Psoas muscle (tissue), 8 donors: ENCODE results near the gene TSPAN14. TPM values are rescaled to one million over a fixed set of nuclear protein-coding genes. Genes with fewer than 3 reads are reported as not detected.

Source experiments
- ATAC-seq, 4 donors: fragments of 200-7000 bp; cut with Tn5 transposase; one replicate each; pipeline ENCODE4 v1.9.1; 2020; ENCODE audit warnings: moderate library complexity in 3 of 4, mild to moderate bottlenecking in 2 of 4
- DNase-seq, 2 donors: peaks; one replicate each; pipeline ENCODE4 v3.0.0-alpha.2; 2020
- H3K27ac ChIP-seq: fragments of 200-600 bp; one replicate; pipeline ENCODE4 v1.8.0; 2022
- H3K27me3 ChIP-seq, 3 donors: fragments of 200-600 bp in 1 of 3; one replicate each; pipeline versions ENCODE4 v1.6.1 to v1.8.0; 2013 to 2022; ENCODE audit warnings: low read length in 2 of 3, mild to moderate bottlenecking in 2 of 3, moderate library complexity in 1 of 3; ENCODE audit not compliant: insufficient read depth in 3 of 3
- H3K36me3 ChIP-seq, 2 donors: fragments of 200-600 bp in 1 of 2; one replicate each; pipeline versions ENCODE4 v1.6.1 to v1.8.0; 2013 to 2022; ENCODE audit warnings: low read depth in 1 of 2, mild to moderate bottlenecking in 1 of 2, moderate library complexity in 1 of 2; ENCODE audit not compliant: insufficient read depth in 1 of 2
- H3K4me1 ChIP-seq: fragments of 200-600 bp; one replicate; pipeline ENCODE4 v1.8.0; 2022
- H3K4me3 ChIP-seq: fragments of 200-600 bp; one replicate; pipeline ENCODE4 v1.8.0; 2022; ENCODE audit warnings: mild to moderate bottlenecking
- H3K9me3 ChIP-seq: fragments of 200-600 bp; one replicate; pipeline ENCODE4 v1.8.0; 2022
- WGBS, 3 donors: extraction: QIAGEN DNeasy Blood & Tissue Kit; methylation state at CpG; one replicate each; pipeline versions ENCODE4 v1.1.6 to v1.1.7; 2013; 5-methylcytosine and 5-hydroxymethylcytosine counted together
- intact Hi-C, 2 donors: fragments of 100-400 bp; cut with DNase I; formaldehyde crosslinking; loops; one replicate each; pipeline versions ENCODE4 v1.11.0 to v1.14.2; 2022
- polyA plus RNA-seq, 3 donors: library from polyadenylated mRNA; stranded (reverse); fragments of 200-250 nt; gene quantifications; one replicate each; pipeline ENCODE4 v1.2.3, GENCODE V29; 2013
- total RNA-seq, 4 donors: library from RNA; stranded (reverse); fragmentation: NEBNext Ultra II Directional in 2 of 4; extraction: Animal tissue kit (Norgen Biotek cat#: 25700) in 2 of 4; gene quantifications; one replicate each; pipeline versions ENCODE4 v1.2.1 to v1.2.4, GENCODE V29; 2021 to 2023
- TF ChIP-seq, protein P1 (sequence below): fragments of 200-600 bp; IDR thresholded peaks from one replicate; pipeline ENCODE4 v1.8.0; 2022; ENCODE audit warnings: antibody characterized with exemption
- donor health status: healthy with polysubstance abuse.
- donor health status: DM: no; HTN: no; CAD: no; lungs with moderate emphysema.
- donor health status: Bipolar disorder and iron deficiency.
- donor health status: healthy.
- donor health status: DM: yes; HTN: yes; CAD: no.
- donor health status: DM: no; HTN: no; CAD: no.
- donor health status: DM: no; HTN: no; CAD: no.
- donor health status: DM: yes; HTN: yes; CAD: no.

The TSPAN14 gene
- total and polyA plus RNA-seq, 7 donors: 19.4 to 33.3 (median 23.9) TPM

DNA sequence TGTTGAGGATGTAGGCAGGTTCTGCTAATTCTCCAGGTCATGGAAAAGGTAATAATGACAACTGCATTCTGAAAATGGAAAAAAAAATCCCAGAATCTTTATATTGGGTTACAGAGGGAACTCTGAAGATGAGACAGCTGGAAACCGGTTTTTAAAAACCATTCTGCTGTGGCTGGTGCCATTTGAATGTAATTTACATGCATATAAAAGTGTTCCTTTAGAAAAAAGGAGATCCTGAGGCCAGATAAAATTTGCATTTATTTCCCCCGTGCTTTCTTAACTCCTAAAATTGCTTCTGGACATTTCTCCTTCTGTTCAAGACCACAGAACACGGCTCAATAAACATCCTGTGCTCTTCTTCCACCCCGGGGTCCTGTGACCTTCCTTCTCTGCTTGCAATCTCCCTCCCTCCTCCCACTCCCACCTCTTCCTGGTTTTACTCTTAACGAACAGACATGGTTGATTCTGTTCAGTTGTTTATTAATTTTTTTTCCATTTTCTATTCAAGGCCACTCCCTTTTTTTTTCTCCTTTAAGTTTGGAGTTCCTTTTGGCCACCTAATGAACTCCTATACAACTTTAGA, 125.2 kb downstream of the TSPAN14 start:
- ATAC-seq: no peak
- no peak overlapping the region for H3K4me3 ChIP-seq
- no peaks in the 10 kb centered on the region for H3K27me3 ChIP-seq
- 36 to 39% (median 38%) methylated on average over 5 of the region's 5 CpGs for WGBS, 3 donors
- TF ChIP-seq, protein P1, sequence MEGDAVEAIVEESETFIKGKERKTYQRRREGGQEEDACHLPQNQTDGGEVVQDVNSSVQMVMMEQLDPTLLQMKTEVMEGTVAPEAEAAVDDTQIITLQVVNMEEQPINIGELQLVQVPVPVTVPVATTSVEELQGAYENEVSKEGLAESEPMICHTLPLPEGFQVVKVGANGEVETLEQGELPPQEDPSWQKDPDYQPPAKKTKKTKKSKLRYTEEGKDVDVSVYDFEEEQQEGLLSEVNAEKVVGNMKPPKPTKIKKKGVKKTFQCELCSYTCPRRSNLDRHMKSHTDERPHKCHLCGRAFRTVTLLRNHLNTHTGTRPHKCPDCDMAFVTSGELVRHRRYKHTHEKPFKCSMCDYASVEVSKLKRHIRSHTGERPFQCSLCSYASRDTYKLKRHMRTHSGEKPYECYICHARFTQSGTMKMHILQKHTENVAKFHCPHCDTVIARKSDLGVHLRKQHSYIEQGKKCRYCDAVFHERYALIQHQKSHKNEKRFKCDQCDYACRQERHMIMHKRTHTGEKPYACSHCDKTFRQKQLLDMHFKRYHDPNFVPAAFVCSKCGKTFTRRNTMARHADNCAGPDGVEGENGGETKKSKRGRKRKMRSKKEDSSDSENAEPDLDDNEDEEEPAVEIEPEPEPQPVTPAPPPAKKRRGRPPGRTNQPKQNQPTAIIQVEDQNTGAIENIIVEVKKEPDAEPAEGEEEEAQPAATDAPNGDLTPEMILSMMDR: no peak
- intact Hi-C loops: no loop called here
- H3K4me1 ChIP-seq: no peaks in the 10 kb centered on the region
- H3K27ac ChIP-seq: no peak overlapping the region
- H3K9me3 ChIP-seq: no peaks in the 10 kb centered on the region
- H3K36me3 ChIP-seq: no peaks in the 10 kb centered on the region
- no peak for DNase-seq

DNA sequence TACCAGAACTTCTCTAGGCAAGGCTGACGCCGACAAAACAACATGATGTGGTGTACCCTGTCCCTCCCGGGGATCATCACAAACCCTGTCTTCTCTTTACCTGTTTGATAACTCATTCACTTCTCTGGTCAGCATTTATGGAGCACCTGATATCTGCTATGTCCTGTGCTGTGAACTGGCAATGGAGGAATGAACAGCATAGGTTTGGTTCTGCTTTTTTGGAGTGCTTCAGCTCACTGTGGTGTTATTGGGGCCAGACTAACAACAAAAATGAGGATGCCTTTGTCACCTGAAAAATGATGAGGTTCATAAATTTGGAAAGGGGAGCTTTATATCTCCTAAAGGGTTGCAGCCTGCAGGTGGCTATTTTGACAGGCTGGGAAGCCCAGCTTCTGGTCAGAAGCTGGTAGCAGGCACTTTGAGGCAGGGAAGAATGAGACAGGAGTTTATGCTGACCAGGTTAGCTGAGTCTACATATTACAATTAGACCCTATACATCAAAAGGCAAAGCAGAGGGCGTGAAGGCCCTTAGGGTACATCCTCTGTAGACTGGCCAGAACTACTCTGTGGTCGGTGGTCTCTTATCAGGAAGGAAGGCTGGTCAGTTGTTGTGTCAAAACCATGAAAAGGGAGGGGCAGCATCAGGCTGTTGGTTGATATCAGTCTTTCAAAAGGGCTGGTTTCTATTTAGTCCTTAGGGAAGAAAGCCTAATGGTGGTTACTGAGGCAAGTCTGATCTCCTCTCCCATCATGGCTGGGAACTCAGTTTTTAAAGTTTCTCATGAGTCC, 125.9 kb downstream of the TSPAN14 start:
- ATAC-seq: no peak
- no peaks in the 10 kb centered on the region for H3K9me3 ChIP-seq
- intact Hi-C loops: no loop called here

DNA sequence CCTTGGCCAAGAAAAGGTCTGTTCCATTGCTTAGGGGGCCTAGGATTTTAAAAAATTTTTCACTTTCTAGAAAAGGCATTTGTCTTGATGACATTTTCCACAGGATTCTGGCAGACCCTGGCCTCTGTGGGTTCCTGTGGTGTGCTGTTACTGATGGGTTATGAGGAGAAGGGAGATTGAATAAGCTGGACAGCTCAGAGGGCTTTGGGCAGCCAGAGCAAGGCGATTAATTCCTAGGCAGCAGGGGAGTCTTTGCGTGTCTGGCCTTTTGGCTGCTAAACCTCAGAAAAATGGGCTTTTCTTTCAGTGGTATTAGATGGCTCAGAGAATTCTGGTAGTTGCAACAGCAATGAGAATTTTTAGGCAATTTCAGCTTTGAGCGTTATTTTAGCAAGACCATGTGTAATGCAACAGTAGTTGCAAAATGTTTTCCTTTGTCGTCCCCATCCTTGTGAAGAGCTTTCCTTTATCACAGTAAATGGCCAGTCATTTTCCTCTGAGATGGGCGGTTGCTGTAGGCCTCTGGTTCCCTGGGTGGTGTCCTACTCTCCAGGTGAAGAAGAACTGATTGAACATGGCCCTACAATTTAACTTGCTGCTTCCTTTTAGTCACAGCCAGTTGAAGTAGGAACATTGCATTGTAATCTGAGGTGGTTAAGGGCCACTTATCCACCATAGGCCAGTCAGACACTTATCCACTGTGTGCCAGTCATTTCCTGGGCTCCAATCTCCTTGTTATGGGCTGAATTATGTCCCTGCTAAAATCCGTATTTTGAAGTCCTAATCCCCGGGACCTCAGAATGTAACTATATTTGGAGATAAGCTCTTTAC, 126.7 kb downstream of the TSPAN14 start:
- ATAC-seq (no peak), DNase-seq (no peak)
- TF ChIP-seq, protein P1: no peak
- no peaks in the 10 kb centered on the region for H3K27me3 ChIP-seq
- no peaks in the 10 kb centered on the region for H3K36me3 ChIP-seq
- H3K4me1 ChIP-seq: no peaks in the 10 kb centered on the region
- 70 to 79% (median 72%) methylated on average over 7 of the region's 7 CpGs for WGBS, 3 donors
- H3K9me3 ChIP-seq: no peaks in the 10 kb centered on the region
- no peak overlapping the region for H3K27ac ChIP-seq
- intact Hi-C loops: no loop called here
- no peak overlapping the region for H3K4me3 ChIP-seq

More for the DNA sequence above, 125.9 kb downstream of the TSPAN14 start:
- TF ChIP-seq, protein P1: no peak
- H3K4me1 ChIP-seq: no peaks in the 10 kb centered on the region
- no peaks in the 10 kb centered on the region for H3K27me3 ChIP-seq
- no peak overlapping the region for H3K4me3 ChIP-seq
- DNase-seq: no peak
- no peaks in the 10 kb centered on the region for H3K36me3 ChIP-seq
- WGBS, 3 donors: 81 to 86% (median 86%) methylated on average over 5 of the region's 5 CpGs
- no peak overlapping the region for H3K27ac ChIP-seq

DNA sequence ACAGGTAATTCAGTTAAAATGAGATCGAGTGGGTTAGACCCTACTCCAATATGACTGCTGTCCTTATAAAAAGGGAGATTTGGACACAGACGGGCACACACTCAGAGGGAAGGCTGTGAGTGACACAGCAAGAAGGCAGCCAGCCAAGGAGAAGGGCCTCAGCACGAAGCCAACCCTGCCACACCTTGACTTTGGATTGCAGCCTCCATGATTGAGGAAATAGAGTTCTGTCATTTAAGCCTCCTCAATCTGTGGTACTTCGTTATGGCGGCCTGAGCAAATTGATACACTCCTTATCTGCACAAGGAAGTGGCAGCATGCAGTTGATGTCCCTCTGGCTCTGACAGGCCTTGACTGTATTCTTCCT, 127.3 kb downstream of the TSPAN14 start:
- WGBS, 3 donors: 61 to 75% (median 75%) methylated on average over 5 of the region's 5 CpGs
- Histone ChIP-seq H3K9me3 (no peaks in the 10 kb centered on the region), H3K27ac (no peak overlapping the region), H3K4me3 (no peak overlapping the region), H3K27me3 (peaks cover 0 to 2% (median 0%) of the 10 kb centered on the region in 3 donors), H3K4me1 (no peaks in the 10 kb centered on the region), H3K36me3 (no peaks in the 10 kb centered on the region)
- TF ChIP-seq, protein P1: no peak
- intact Hi-C loops: no loop called here
- ATAC-seq: no peak
- DNase-seq: no peak
